H1 (cell line): ENCODE results near the gene NRXN2. TPM values are rescaled to one million over a fixed set of nuclear protein-coding genes. Genes with fewer than 3 reads are reported as not detected.

Experiments
- CTCF ChIA-PET: fragments of 300-600 bp; sonication (Branson Sonifier 250); formaldehyde crosslinking; loops from one replicate; lab custom pipeline; 2021; ENCODE audit not compliant: partially characterized antibody; lab: Charles Lee
- POLR2A ChIA-PET: fragments of 300-600 bp; sonication (Branson Sonifier 250); formaldehyde crosslinking; loops from one replicate; lab custom pipeline; 2021; ENCODE audit warnings: inconsistent platforms; ENCODE audit not compliant: partially characterized antibody; lab: Charles Lee
- DNase-seq, 2 experiments: peaks; one replicate each; pipeline versions ENCODE4 v3.0.0 to v3.0.0-alpha.2; 2010 to 2022; ENCODE audit warnings: low spot score in 2 of 2, low read depth in 1 of 2, mixed read lengths in 1 of 2
- FAIRE-seq: peaks from 2 replicates; lab custom pipeline; 2011; peaks lifted over from hg19 to GRCh38; lab: Jason Lieb, UNC
- H2AFZ ChIP-seq: 2 replicates; pipeline ENCODE4 v1.8.1; 2012; ENCODE audit warnings: low read length, inconsistent platforms
- H2AK5ac ChIP-seq: 2 replicates; pipeline ENCODE4 v1.6.1; 2013; ENCODE audit warnings: low read depth, low read length
- H2BK120ac ChIP-seq: replicated peaks from 2 replicates; pipeline ENCODE3; 2013; ENCODE audit warnings: low read depth, low read length, inconsistent platforms
- H2BK12ac ChIP-seq: 2 replicates; pipeline ENCODE4 v1.6.1; 2013; ENCODE audit warnings: low read depth, low read length
- H2BK15ac ChIP-seq: 2 replicates; pipeline ENCODE4 v1.6.1; 2013; ENCODE audit warnings: low read length
- H2BK20ac ChIP-seq: 2 replicates; pipeline ENCODE4 v1.6.1; 2013; ENCODE audit warnings: low read length
- H2BK5ac ChIP-seq: 2 replicates; pipeline ENCODE4 v1.6.1; 2013; ENCODE audit warnings: low read depth, low read length
- H3K14ac ChIP-seq: 2 replicates; pipeline ENCODE4 v1.6.1; 2013; ENCODE audit warnings: inconsistent platforms; ENCODE audit not compliant: insufficient read length
- H3K18ac ChIP-seq: 2 replicates; pipeline ENCODE4 v1.6.1; 2013; ENCODE audit warnings: low read length; ENCODE audit errors: extremely low read depth
- H3K23ac ChIP-seq: 2 replicates; pipeline ENCODE4 v1.6.1; 2013; ENCODE audit warnings: inconsistent platforms; ENCODE audit not compliant: insufficient read length
- H3K23me2 ChIP-seq: 2 replicates; pipeline ENCODE4 v1.6.1; 2013; ENCODE audit warnings: low read depth, low read length
- H3K27ac ChIP-seq: 2 replicates; pipeline ENCODE4 v1.6.1; 2011; ENCODE audit warnings: low read depth, low read length, inconsistent platforms
- H3K27me3 ChIP-seq, 4 experiments: replicated peaks in 1 of 4; 1 replicate in 1 of 4; 2 replicates in 3 of 4; pipeline versions ENCODE4 v1.6.1 to v1.8.1; 2011 to 2013; ENCODE audit warnings: low read length in 3 of 4, mild to moderate bottlenecking in 3 of 4, inconsistent platforms in 2 of 4, mixed read lengths in 2 of 4, moderate library complexity in 1 of 4; ENCODE audit not compliant: control insufficient read depth in 3 of 4, insufficient read depth in 3 of 4; ENCODE audit errors: extremely low read depth in 1 of 4
- H3K36me3 ChIP-seq, 4 experiments: 2 replicates each; pipeline versions ENCODE4 v1.6.1 to v1.8.1; 2011 to 2013; ENCODE audit warnings: mild to moderate bottlenecking in 4 of 4, low read length in 3 of 4, moderate library complexity in 2 of 4, control low read depth in 1 of 4, inconsistent platforms in 1 of 4; ENCODE audit not compliant: insufficient read depth in 4 of 4, control insufficient read depth in 2 of 4
- H3K4ac ChIP-seq: replicated peaks from 2 replicates; pipeline ENCODE3; 2013; ENCODE audit warnings: low read length, low read depth, mixed read lengths, inconsistent platforms; ENCODE audit not compliant: insufficient read length
- H3K4me1 ChIP-seq, 4 experiments: replicated peaks in 1 of 4; 1 replicate in 1 of 4; 2 replicates in 3 of 4; pipeline versions ENCODE4 v1.6.1 to v1.8.1; 2011 to 2013; ENCODE audit warnings: low read length in 3 of 4, inconsistent platforms in 2 of 4, mixed read lengths in 1 of 4; ENCODE audit not compliant: insufficient read depth in 4 of 4, control insufficient read depth in 3 of 4
- H3K4me2 ChIP-seq, 2 experiments: 2 replicates each; pipeline versions ENCODE4 v1.6.1 to v1.8.1; 2011 to 2013; ENCODE audit warnings: low read depth in 2 of 2, low read length in 2 of 2, control low read depth in 1 of 2, inconsistent platforms in 1 of 2, mild to moderate bottlenecking in 1 of 2; ENCODE audit not compliant: insufficient read depth in 1 of 2
- H3K4me3 ChIP-seq, 4 experiments: fragments of 200-600, 300-600 bp in 1 of 4; sonication (generic), shearing (Covaris generic), sonication (Bioruptor Twin) in 1 of 4; 2 replicates each; pipeline versions ENCODE4 v1.5.1 to v1.8.1; 2011 to 2016; ENCODE audit warnings: low read length in 4 of 4, low read depth in 3 of 4, control low read depth in 2 of 4, inconsistent platforms in 2 of 4, mild to moderate bottlenecking in 2 of 4, mixed read lengths in 1 of 4, moderate library complexity in 1 of 4; ENCODE audit not compliant: insufficient read depth in 2 of 4; ENCODE audit errors: extremely low read depth in 1 of 4
- H3K56ac ChIP-seq: replicated peaks from 2 replicates; pipeline ENCODE3; 2013; ENCODE audit warnings: low read depth, mild to moderate bottlenecking, mixed read lengths, low read length, inconsistent platforms; ENCODE audit not compliant: insufficient read length
- H3K79me1 ChIP-seq: 2 replicates; pipeline ENCODE4 v1.6.1; 2013; ENCODE audit warnings: low read depth, low read length, control low read depth
- H3K79me2 ChIP-seq, 2 experiments: 2 replicates each; pipeline versions ENCODE4 v1.6.1 to v1.8.1; 2012 to 2013; ENCODE audit warnings: low read length in 2 of 2, mild to moderate bottlenecking in 2 of 2, inconsistent platforms in 1 of 2; ENCODE audit not compliant: insufficient read depth in 2 of 2, control insufficient read depth in 1 of 2
- H3K9ac ChIP-seq, 4 experiments: replicated peaks in 1 of 4; 1 replicate in 1 of 4; 2 replicates in 3 of 4; pipeline versions ENCODE4 v1.6.1 to v1.8.1; 2011 to 2013; ENCODE audit warnings: low read depth in 3 of 4, low read length in 3 of 4, control low read depth in 2 of 4, mild to moderate bottlenecking in 2 of 4, moderate library complexity in 2 of 4, inconsistent platforms in 1 of 4; ENCODE audit errors: extremely low read depth in 1 of 4
- H3K9me3 ChIP-seq, 2 experiments: 2 replicates each; pipeline versions ENCODE4 v1.6.1 to v1.8.1; 2012 to 2013; ENCODE audit warnings: mild to moderate bottlenecking in 2 of 2, moderate library complexity in 2 of 2, control low read depth in 1 of 2, inconsistent platforms in 1 of 2, low read depth in 1 of 2, low read length in 1 of 2, mixed read lengths in 1 of 2; ENCODE audit not compliant: insufficient read depth in 2 of 2
- H4K20me1 ChIP-seq, 2 experiments: replicated peaks in 1 of 2; 2 replicates each; pipeline versions ENCODE3 to v1.8.1; 2011 to 2013; ENCODE audit warnings: inconsistent platforms in 2 of 2, low read length in 2 of 2, mild to moderate bottlenecking in 1 of 2; ENCODE audit not compliant: insufficient read depth in 2 of 2, control insufficient read depth in 1 of 2
- H4K5ac ChIP-seq: 2 replicates; pipeline ENCODE4 v1.6.1; 2013; ENCODE audit warnings: low read length, low read depth, mixed read lengths, inconsistent platforms; ENCODE audit not compliant: insufficient read length
- H4K8ac ChIP-seq: 2 replicates; pipeline ENCODE4 v1.8.0; 2013; ENCODE audit warnings: mild to moderate bottlenecking, moderate library complexity, low read length, inconsistent platforms; ENCODE audit not compliant: insufficient read depth; ENCODE audit errors: extremely low read depth
- H4K91ac ChIP-seq: replicated peaks from 2 replicates; pipeline ENCODE3; 2013; ENCODE audit warnings: low read length, mixed read lengths, inconsistent platforms; ENCODE audit not compliant: insufficient read length
- BCL11A ChIP-seq, 2 experiments: IDR thresholded peaks; one replicate each; pipeline ENCODE4 v1.6.1; 2011; ENCODE audit warnings: low read depth in 2 of 2, low read length in 2 of 2, mild to moderate bottlenecking in 2 of 2
- CHD1 ChIP-seq: IDR thresholded peaks from 2 replicates; pipeline ENCODE4 v1.6.1; 2012; ENCODE audit warnings: low read depth, low read length, improper control_type of control experiment
- CTBP2 ChIP-seq: IDR thresholded peaks from 2 replicates; pipeline ENCODE4 v1.7.0; 2011; ENCODE audit warnings: borderline replicate concordance, mild to moderate bottlenecking, moderate library complexity, mixed read lengths, low read length; ENCODE audit not compliant: insufficient read depth, insufficient read length
- EGR1 ChIP-seq: IDR thresholded peaks from 2 replicates; pipeline ENCODE4 v1.6.1; 2011; ENCODE audit warnings: low read depth, low read length, borderline replicate concordance
- MAFK ChIP-seq: IDR thresholded peaks from 2 replicates; pipeline ENCODE4 v1.6.1; 2012; ENCODE audit warnings: low read depth, mild to moderate bottlenecking, improper control_type of control experiment, low read length
- RAD21 ChIP-seq, 2 experiments: IDR thresholded peaks in 1 of 2; conservative IDR thresholded peaks in 1 of 2; 2 replicates each; pipeline ENCODE4 v1.6.1; 2011; ENCODE audit warnings: low read depth in 2 of 2, low read length in 2 of 2, improper control_type of control experiment in 1 of 2, inconsistent platforms in 1 of 2, mild to moderate bottlenecking in 1 of 2, moderate library complexity in 1 of 2
- RNF2 ChIP-seq: fragments of 200-900, 300-1000 bp; sonication (generic); IDR thresholded peaks from 2 replicates; pipeline ENCODE4 v1.7.1; 2016; ENCODE audit warnings: borderline replicate concordance, low read depth, mild to moderate bottlenecking, antibody characterized with exemption, low read length; ENCODE audit not compliant: poor library complexity, severe bottlenecking; ENCODE audit errors: missing control alignments
- SIN3A ChIP-seq, 2 experiments: IDR thresholded peaks in 1 of 2; conservative IDR thresholded peaks in 1 of 2; 2 replicates each; pipeline ENCODE4 v1.6.1; 2011 to 2012; ENCODE audit warnings: low read length in 2 of 2, improper control_type of control experiment in 1 of 2, low read depth in 1 of 2, mild to moderate bottlenecking in 1 of 2
- TEAD4 ChIP-seq: IDR thresholded peaks from 2 replicates; pipeline ENCODE4 v1.6.1; 2012; ENCODE audit warnings: low read depth, low read length, inconsistent platforms, mixed read lengths
- WGBS, 2 experiments: shearing (Covaris generic) in 1 of 2; methylation state at CpG; one replicate each; pipeline versions ENCODE4 v1.1.6 to v1.1.7; 2013 to 2015; ENCODE audit warnings: low lambda C conversion rate in 2 of 2, mixed read lengths in 2 of 2, inconsistent platforms in 1 of 2, low coverage in 1 of 2, missing lambda C conversion rate in 1 of 2; ENCODE audit not compliant: insufficient replicate concordance in 2 of 2, insufficient coverage in 1 of 2, insufficient read length in 1 of 2; ENCODE audit errors: extremely low coverage in 1 of 2, missing lambda C conversion rate in 1 of 2; 5-methylcytosine and 5-hydroxymethylcytosine counted together
- polyA plus RNA-seq, 7 experiments: library from polyadenylated mRNA; depleted of rRNA in 3 of 7; stranded (reverse) in 5 of 7; unstranded in 2 of 7; fragments of >200 nt in 5 of 7; fragments of 200-250 nt in 2 of 7; gene quantifications; 1 replicate in 5 of 7; 2 replicates in 1 of 7; 4 replicates in 1 of 7; pipeline versions ENCODE4 v1.2.1 to v1.2.3, GENCODE V29; 2011 to 2013; ENCODE audit warnings: missing spikeins in 2 of 7, mixed read lengths in 2 of 7
- total RNA-seq: library from RNA; stranded (reverse); fragmentation: NEBNext Ultra II Directional; extraction: Animal tissue kit (Norgen Biotek cat#: 25700); gene quantifications from 2 replicates; pipeline ENCODE4 v1.2.1, GENCODE V29; 2021
- TF ChIP-seq, protein P1 (sequence below): IDR thresholded peaks from 2 replicates; pipeline ENCODE4 v1.6.1; 2012; ENCODE audit warnings: low read length, inconsistent platforms

The NRXN2 gene
- total and polyA plus RNA-seq, 2 of the 8 experiments (the other 6 are each of a cell fraction or from before 2014, with no cell fraction given), result 1.3 to 11.5 TPM

DNA sequence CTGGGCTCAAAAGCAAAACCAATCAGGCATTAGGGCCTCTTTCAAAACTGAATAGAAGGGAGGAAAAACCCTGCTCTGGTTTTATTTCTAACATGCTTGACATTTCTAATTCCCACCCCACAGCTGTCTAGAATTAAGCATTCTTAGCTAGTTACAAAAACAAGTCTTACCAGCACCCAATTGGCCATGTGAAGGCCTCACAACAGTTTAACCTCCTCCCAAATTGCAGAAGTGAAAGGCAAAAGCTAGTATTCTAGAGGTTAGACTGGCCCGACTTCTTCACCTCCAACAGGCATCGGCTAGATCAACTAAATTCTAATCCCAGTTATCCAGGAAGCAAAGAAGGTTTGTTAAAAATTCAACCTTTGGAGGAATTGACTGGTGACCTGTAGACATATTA lies 48.9 kb upstream of the NRXN2 start:
- Histone ChIP-seq H3K79me1 (peaks cover 9% of the 10 kb centered on the region), H3K4ac (no peak overlapping the region), H3K9me3 (no peaks in the 10 kb centered on the region), H3K23me2 (peaks cover 1% of the 10 kb centered on the region; the same call in 1 of the 2 replicates), H3K23ac (no peak overlapping the region), H3K4me2 (no peak overlapping the region), H2BK20ac (no peak overlapping the region), H3K27me3 (no peaks in the 10 kb centered on the region; a peak in 1 of 7 replicates), H3K56ac (no peak overlapping the region), H3K79me2 (peaks cover 23 to 74% of the 10 kb centered on the region in 2 experiments), H3K4me3 (no peak overlapping the region), H2BK5ac (no peak overlapping the region), H4K91ac (no peak overlapping the region), H3K9ac (no peak overlapping the region), H4K20me1 (peaks cover 41 to 57% of the 10 kb centered on the region in 2 experiments), H3K27ac (no peak overlapping the region), H4K8ac (no peak overlapping the region), H3K4me1 (peaks cover 2 to 9% (median 6%) of the 10 kb centered on the region in 4 experiments; a peak in 5 of 7 replicates), H2BK15ac (no peak overlapping the region), H2BK120ac (no peak overlapping the region), H3K14ac (no peak overlapping the region), H3K36me3 (peaks cover 77 to 100% (median 97%) of the 10 kb centered on the region in 4 experiments), H2AK5ac (no peak overlapping the region), H2AFZ (no peak overlapping the region), H2BK12ac (no peak overlapping the region), H3K18ac (no peak overlapping the region), H4K5ac (no peak overlapping the region)
- no peak for DNase-seq
- ChIA-PET CTCF (interaction anchor here (4.9 to 23.6 kb wide), 2 partner anchors 8 to 26 kb away, joined by 35 to 376 read pairs; partner anchors contain the start of gene RASGRP2), POLR2A (interaction anchor here (0.6 to 29.2 kb wide), 7 partner anchors 10 to 85 kb away, joined by 3 to 1087 read pairs (median 3); partner anchors contain the start of genes PYGM and RASGRP2)
- WGBS, 2 experiments, result 92% methylated on average over 2 of the region's 2 CpGs; no CpG with 5 or more reads in 1 of the 2 experiments
- FAIRE-seq, result no peak
- TF ChIP-seq CHD1, result no peak
- TF ChIP-seq RAD21 (IDR thresholded peaks at IDR 0.05 in 1 of 2, conservative IDR thresholded peaks at IDR 0.05 in 1 of 2; ENCODE audit: low read depth in 2 of 2, low read length in 2 of 2), result no peak
- no peak for TF ChIP-seq SIN3A (conservative IDR thresholded peaks at IDR 0.05 in 1 of 2, IDR thresholded peaks at IDR 0.05 in 1 of 2; ENCODE audit: low read depth in 1 of 2, low read length in 2 of 2)
- TF ChIP-seq MAFK, result no peak
- TF ChIP-seq RNF2, result no peak
- no peak for TF ChIP-seq BCL11A (IDR thresholded peaks at IDR 0.05; ENCODE audit: low read depth in 2 of 2, low read length in 2 of 2)
- no peak for TF ChIP-seq TEAD4
- no peak for TF ChIP-seq EGR1
- TF ChIP-seq, protein P1, sequence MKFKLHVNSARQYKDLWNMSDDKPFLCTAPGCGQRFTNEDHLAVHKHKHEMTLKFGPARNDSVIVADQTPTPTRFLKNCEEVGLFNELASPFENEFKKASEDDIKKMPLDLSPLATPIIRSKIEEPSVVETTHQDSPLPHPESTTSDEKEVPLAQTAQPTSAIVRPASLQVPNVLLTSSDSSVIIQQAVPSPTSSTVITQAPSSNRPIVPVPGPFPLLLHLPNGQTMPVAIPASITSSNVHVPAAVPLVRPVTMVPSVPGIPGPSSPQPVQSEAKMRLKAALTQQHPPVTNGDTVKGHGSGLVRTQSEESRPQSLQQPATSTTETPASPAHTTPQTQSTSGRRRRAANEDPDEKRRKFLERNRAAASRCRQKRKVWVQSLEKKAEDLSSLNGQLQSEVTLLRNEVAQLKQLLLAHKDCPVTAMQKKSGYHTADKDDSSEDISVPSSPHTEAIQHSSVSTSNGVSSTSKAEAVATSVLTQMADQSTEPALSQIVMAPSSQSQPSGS, result no peak
- no peak for TF ChIP-seq CTBP2
